Lower leg skin (tissue), 3 donors: ENCODE measurements around the gene PRTN3.

Source experiments
- POLR2A ChIP-seq, 2 donors: fragments of 450-650 bp; IDR thresholded peaks; one replicate each; pipeline ENCODE4 v1.6.1; 2016 to 2017; ENCODE audit warnings: antibody characterized with exemption in 2 of 2, mild to moderate bottlenecking in 1 of 2, moderate library complexity in 1 of 2
- TF ChIP-seq, protein P1 (sequence below), 3 donors: fragments of 450-650 bp; IDR thresholded peaks; one replicate each; pipeline ENCODE4 v1.5.1; 2016; ENCODE audit warnings: antibody characterized with exemption in 3 of 3, mild to moderate bottlenecking in 3 of 3, moderate library complexity in 2 of 3

DNA sequence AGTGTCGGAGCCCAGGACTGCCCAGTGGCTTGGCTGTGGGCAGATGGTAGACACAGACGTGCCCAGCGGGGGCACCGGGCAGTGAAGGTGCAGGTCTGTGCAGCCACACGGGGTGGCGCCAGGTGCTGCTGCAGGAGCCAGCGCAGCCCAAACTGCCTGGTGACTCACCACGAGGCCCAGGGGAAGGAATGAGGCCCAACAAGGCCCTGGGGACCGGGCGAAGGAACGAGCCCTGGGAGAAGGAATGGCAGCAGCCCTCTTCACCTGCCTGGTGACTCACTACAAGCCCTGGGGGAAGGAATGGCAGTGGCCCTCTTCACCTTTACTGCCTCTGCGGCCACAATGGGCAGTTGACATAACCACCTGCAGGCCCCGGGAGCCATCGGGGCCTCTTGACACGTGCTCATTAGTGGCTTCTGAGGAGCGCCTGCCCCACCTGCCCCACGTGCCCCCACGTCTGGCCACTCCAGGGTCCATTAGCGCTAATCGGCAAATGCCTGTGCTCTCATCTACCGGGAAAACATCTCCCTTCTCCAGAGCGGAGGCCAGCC lies 42.9 kb downstream of the PRTN3 start:
- no peak for TF ChIP-seq POLR2A (IDR thresholded peaks at IDR 0.05)
- TF ChIP-seq, protein P1, sequence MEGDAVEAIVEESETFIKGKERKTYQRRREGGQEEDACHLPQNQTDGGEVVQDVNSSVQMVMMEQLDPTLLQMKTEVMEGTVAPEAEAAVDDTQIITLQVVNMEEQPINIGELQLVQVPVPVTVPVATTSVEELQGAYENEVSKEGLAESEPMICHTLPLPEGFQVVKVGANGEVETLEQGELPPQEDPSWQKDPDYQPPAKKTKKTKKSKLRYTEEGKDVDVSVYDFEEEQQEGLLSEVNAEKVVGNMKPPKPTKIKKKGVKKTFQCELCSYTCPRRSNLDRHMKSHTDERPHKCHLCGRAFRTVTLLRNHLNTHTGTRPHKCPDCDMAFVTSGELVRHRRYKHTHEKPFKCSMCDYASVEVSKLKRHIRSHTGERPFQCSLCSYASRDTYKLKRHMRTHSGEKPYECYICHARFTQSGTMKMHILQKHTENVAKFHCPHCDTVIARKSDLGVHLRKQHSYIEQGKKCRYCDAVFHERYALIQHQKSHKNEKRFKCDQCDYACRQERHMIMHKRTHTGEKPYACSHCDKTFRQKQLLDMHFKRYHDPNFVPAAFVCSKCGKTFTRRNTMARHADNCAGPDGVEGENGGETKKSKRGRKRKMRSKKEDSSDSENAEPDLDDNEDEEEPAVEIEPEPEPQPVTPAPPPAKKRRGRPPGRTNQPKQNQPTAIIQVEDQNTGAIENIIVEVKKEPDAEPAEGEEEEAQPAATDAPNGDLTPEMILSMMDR (IDR thresholded peaks at IDR 0.05), result no peak
